OCI-LY3 (cell line): Measurements from ENCODE around the gene PDLIM5.

ENCODE experiments used
- EZH2phosphoT487 ChIP-seq: fragments of 200-600 bp; shearing (Covaris generic); IDR thresholded peaks from 2 replicates; pipeline ENCODE4 v1.6.1; 2018; ENCODE audit warnings: antibody characterized with exemption, mixed run types, low read depth
- TF ChIP-seq, protein P1 (sequence below): fragments of 200-600, 300-600 bp; sonication (generic); IDR thresholded peaks from 2 replicates; pipeline ENCODE4 v1.5.1; 2014; ENCODE audit warnings: antibody characterized with exemption, low read length, low read depth

GRCh38 chr4:94469221-94469784, 17.6 kb downstream of the PDLIM5 start:
- TF ChIP-seq, protein P1, sequence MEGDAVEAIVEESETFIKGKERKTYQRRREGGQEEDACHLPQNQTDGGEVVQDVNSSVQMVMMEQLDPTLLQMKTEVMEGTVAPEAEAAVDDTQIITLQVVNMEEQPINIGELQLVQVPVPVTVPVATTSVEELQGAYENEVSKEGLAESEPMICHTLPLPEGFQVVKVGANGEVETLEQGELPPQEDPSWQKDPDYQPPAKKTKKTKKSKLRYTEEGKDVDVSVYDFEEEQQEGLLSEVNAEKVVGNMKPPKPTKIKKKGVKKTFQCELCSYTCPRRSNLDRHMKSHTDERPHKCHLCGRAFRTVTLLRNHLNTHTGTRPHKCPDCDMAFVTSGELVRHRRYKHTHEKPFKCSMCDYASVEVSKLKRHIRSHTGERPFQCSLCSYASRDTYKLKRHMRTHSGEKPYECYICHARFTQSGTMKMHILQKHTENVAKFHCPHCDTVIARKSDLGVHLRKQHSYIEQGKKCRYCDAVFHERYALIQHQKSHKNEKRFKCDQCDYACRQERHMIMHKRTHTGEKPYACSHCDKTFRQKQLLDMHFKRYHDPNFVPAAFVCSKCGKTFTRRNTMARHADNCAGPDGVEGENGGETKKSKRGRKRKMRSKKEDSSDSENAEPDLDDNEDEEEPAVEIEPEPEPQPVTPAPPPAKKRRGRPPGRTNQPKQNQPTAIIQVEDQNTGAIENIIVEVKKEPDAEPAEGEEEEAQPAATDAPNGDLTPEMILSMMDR: no peak
- TF ChIP-seq EZH2phosphoT487: no peak
